ENCODE results near the gene PILRA.

The PILRA gene

GRCh38 chr7:100423315-100423714 lies 50.0 kb downstream of the PILRA start:
- no peak overlapping the region for H3K4me3 ChIP-seq (ENCODE audit: low read length in 2 of 2)
- no peak overlapping the region for H3K9ac ChIP-seq (ENCODE audit: low read depth in 1 of 2, low read length in 2 of 2)
- H3K4me1 ChIP-seq (ENCODE audit: control insufficient read depth in 2 of 2, insufficient read depth in 2 of 2, low read length in 2 of 2) = peaks cover 0 to 3% of the 10 kb centered on the region in 2 donors

GRCh38 chr7:100425347-100425746 lies 52.1 kb downstream of the PILRA start:
- Histone ChIP-seq H3K4me3 (ENCODE audit: low read length in 2 of 2) (no peak overlapping the region), H3K27ac (ENCODE audit: low read depth in 2 of 2, low read length in 2 of 2) (no peak overlapping the region), H3K27me3 (ENCODE audit: control insufficient read depth in 2 of 2, insufficient read depth in 2 of 2, low read length in 2 of 2) (no peaks in the 10 kb centered on the region), H3K9me3 (ENCODE audit: control insufficient read depth in 2 of 2, low read length in 2 of 2) (no peaks in the 10 kb centered on the region), H3K9ac (ENCODE audit: low read depth in 1 of 2, low read length in 2 of 2) (no peak overlapping the region), H3K36me3 (ENCODE audit: control insufficient read depth in 2 of 2, insufficient read depth in 2 of 2, low read length in 2 of 2) (no peaks in the 10 kb centered on the region), H3K4me1 (ENCODE audit: control insufficient read depth in 2 of 2, insufficient read depth in 2 of 2, low read length in 2 of 2) (peaks cover 0 to 4% of the 10 kb centered on the region in 2 donors)

More at GRCh38 chr7:100423315-100423714, 50.0 kb downstream of the PILRA start:
- H3K27me3 ChIP-seq (ENCODE audit: control insufficient read depth in 2 of 2, insufficient read depth in 2 of 2, low read length in 2 of 2) = no peaks in the 10 kb centered on the region
- H3K27ac ChIP-seq (ENCODE audit: low read depth in 2 of 2, low read length in 2 of 2) = no peak overlapping the region
- no peaks in the 10 kb centered on the region for H3K9me3 ChIP-seq (ENCODE audit: control insufficient read depth in 2 of 2, low read length in 2 of 2)
- no peaks in the 10 kb centered on the region for H3K36me3 ChIP-seq (ENCODE audit: control insufficient read depth in 2 of 2, insufficient read depth in 2 of 2, low read length in 2 of 2)

GRCh38 chr7:100426516-100426915 lies 53.2 kb downstream of the PILRA start:
- Histone ChIP-seq H3K9me3 (ENCODE audit: control insufficient read depth in 2 of 2, low read length in 2 of 2) (no peaks in the 10 kb centered on the region), H3K4me1 (ENCODE audit: control insufficient read depth in 2 of 2, insufficient read depth in 2 of 2, low read length in 2 of 2) (peaks cover 6 to 15% of the 10 kb centered on the region in 2 donors), H3K27me3 (ENCODE audit: control insufficient read depth in 2 of 2, insufficient read depth in 2 of 2, low read length in 2 of 2) (no peaks in the 10 kb centered on the region), H3K9ac (ENCODE audit: low read depth in 1 of 2, low read length in 2 of 2) (no peak overlapping the region), H3K4me3 (ENCODE audit: low read length in 2 of 2) (no peak overlapping the region), H3K27ac (ENCODE audit: low read depth in 2 of 2, low read length in 2 of 2) (no peak overlapping the region), H3K36me3 (ENCODE audit: control insufficient read depth in 2 of 2, insufficient read depth in 2 of 2, low read length in 2 of 2) (peaks cover 4 to 6% of the 10 kb centered on the region in 2 donors)

- Histone ChIP-seq H3K9me3 (ENCODE audit: control insufficient read depth in 2 of 2, low read length in 2 of 2) (no peaks in the 10 kb centered on the region), H3K4me1 (ENCODE audit: control insufficient read depth in 2 of 2, insufficient read depth in 2 of 2, low read length in 2 of 2) (peaks cover 6 to 25% of the 10 kb centered on the region in 2 donors), H3K9ac (ENCODE audit: low read depth in 1 of 2, low read length in 2 of 2) (no peak overlapping the region), H3K4me3 (ENCODE audit: low read length in 2 of 2) (peak overlapping the region; percentile 93 to 96), H3K27ac (ENCODE audit: low read depth in 2 of 2, low read length in 2 of 2) (peak overlapping the region; percentile 100), H3K27me3 (ENCODE audit: control insufficient read depth in 2 of 2, insufficient read depth in 2 of 2, low read length in 2 of 2) (no peaks in the 10 kb centered on the region), H3K36me3 (ENCODE audit: control insufficient read depth in 2 of 2, insufficient read depth in 2 of 2, low read length in 2 of 2) (peaks cover 9 to 17% of the 10 kb centered on the region in 2 donors)
Observed at GRCh38 chr7:100427762-100428198, 54.5 kb downstream of the PILRA start.

- Histone ChIP-seq H3K36me3 (ENCODE audit: control insufficient read depth in 2 of 2, insufficient read depth in 2 of 2, low read length in 2 of 2) (peaks cover 14 to 23% of the 10 kb centered on the region in 2 donors), H3K27ac (ENCODE audit: low read depth in 2 of 2, low read length in 2 of 2) (peak within 1 kb of the TSS; percentile 100), H3K4me3 (ENCODE audit: low read length in 2 of 2) (peak within 1 kb of the TSS; percentile 93 to 96), H3K9ac (ENCODE audit: low read depth in 1 of 2, low read length in 2 of 2) (peak within 1 kb of the TSS; percentile 95 to 100), H3K4me1 (ENCODE audit: control insufficient read depth in 2 of 2, insufficient read depth in 2 of 2, low read length in 2 of 2) (peaks cover 6 to 25% of the 10 kb centered on the region in 2 donors), H3K9me3 (ENCODE audit: control insufficient read depth in 2 of 2, low read length in 2 of 2) (no peaks in the 10 kb centered on the region), H3K27me3 (ENCODE audit: control insufficient read depth in 2 of 2, insufficient read depth in 2 of 2, low read length in 2 of 2) (no peaks in the 10 kb centered on the region)
Observed at GRCh38 chr7:100428199-100428966, 55.1 kb downstream of the PILRA start, which contains the start of gene ZCWPW1. TSS of gene ZCWPW1 (minus strand) at chr7:100428703. CDS start at chr7:100420649, 8,054 bp downstream.

- H3K4me3 ChIP-seq (ENCODE audit: low read length in 2 of 2) = peak overlapping the region; percentile 93 to 96
- H3K9ac ChIP-seq (ENCODE audit: low read depth in 1 of 2, low read length in 2 of 2) = peak overlapping the region; percentile 95 to 100
- H3K27me3 ChIP-seq (ENCODE audit: control insufficient read depth in 2 of 2, insufficient read depth in 2 of 2, low read length in 2 of 2) = no peaks in the 10 kb centered on the region
- H3K9me3 ChIP-seq (ENCODE audit: control insufficient read depth in 2 of 2, low read length in 2 of 2) = no peaks in the 10 kb centered on the region
- peaks cover 6 to 25% of the 10 kb centered on the region in 2 donors for H3K4me1 ChIP-seq (ENCODE audit: control insufficient read depth in 2 of 2, insufficient read depth in 2 of 2, low read length in 2 of 2)
- peak overlapping the region; percentile 100 for H3K27ac ChIP-seq (ENCODE audit: low read depth in 2 of 2, low read length in 2 of 2)
- peaks cover 21 to 30% of the 10 kb centered on the region in 2 donors for H3K36me3 ChIP-seq (ENCODE audit: control insufficient read depth in 2 of 2, insufficient read depth in 2 of 2, low read length in 2 of 2)
Observed at GRCh38 chr7:100428967-100429636, 55.8 kb downstream of the PILRA start.

- peaks cover 26 to 35% of the 10 kb centered on the region in 2 donors for H3K36me3 ChIP-seq (ENCODE audit: control insufficient read depth in 2 of 2, insufficient read depth in 2 of 2, low read length in 2 of 2)
- H3K4me1 ChIP-seq (ENCODE audit: control insufficient read depth in 2 of 2, insufficient read depth in 2 of 2, low read length in 2 of 2) = peaks cover 10 to 30% of the 10 kb centered on the region in 2 donors
- no peaks in the 10 kb centered on the region for H3K27me3 ChIP-seq (ENCODE audit: control insufficient read depth in 2 of 2, insufficient read depth in 2 of 2, low read length in 2 of 2)
- H3K4me3 ChIP-seq (ENCODE audit: low read length in 2 of 2) = peak within 1 kb of the TSS; percentile 93 to 96
- no peaks in the 10 kb centered on the region for H3K9me3 ChIP-seq (ENCODE audit: control insufficient read depth in 2 of 2, low read length in 2 of 2)
- peak within 1 kb of the TSS; percentile 95 to 100 for H3K9ac ChIP-seq (ENCODE audit: low read depth in 1 of 2, low read length in 2 of 2)
- peak within 1 kb of the TSS; percentile 100 for H3K27ac ChIP-seq (ENCODE audit: low read depth in 2 of 2, low read length in 2 of 2)
Observed at GRCh38 chr7:100429637-100430492, 56.6 kb downstream of the PILRA start, which contains the start of gene MEPCE. TSS of gene MEPCE (plus strand) at chr7:100429831. CDS start at chr7:100430019, 188 bp downstream.

- Histone ChIP-seq H3K27me3 (ENCODE audit: control insufficient read depth in 2 of 2, insufficient read depth in 2 of 2, low read length in 2 of 2) (no peaks in the 10 kb centered on the region), H3K27ac (ENCODE audit: low read depth in 2 of 2, low read length in 2 of 2) (peak overlapping the region; percentile 100), H3K9ac (ENCODE audit: low read depth in 1 of 2, low read length in 2 of 2) (peak overlapping the region; percentile 68 to 95), H3K36me3 (ENCODE audit: control insufficient read depth in 2 of 2, insufficient read depth in 2 of 2, low read length in 2 of 2) (peaks cover 26 to 35% of the 10 kb centered on the region in 2 donors), H3K4me1 (ENCODE audit: control insufficient read depth in 2 of 2, insufficient read depth in 2 of 2, low read length in 2 of 2) (peaks cover 17 to 37% of the 10 kb centered on the region in 2 donors), H3K9me3 (ENCODE audit: control insufficient read depth in 2 of 2, low read length in 2 of 2) (no peaks in the 10 kb centered on the region), H3K4me3 (ENCODE audit: low read length in 2 of 2) (peak overlapping the region; percentile 82 to 89)
Observed at GRCh38 chr7:100430493-100431285, 57.4 kb downstream of the PILRA start.

GRCh38 chr7:100431286-100431735 lies 58.0 kb downstream of the PILRA start:
- Histone ChIP-seq H3K9me3 (ENCODE audit: control insufficient read depth in 2 of 2, low read length in 2 of 2) (no peaks in the 10 kb centered on the region), H3K4me3 (ENCODE audit: low read length in 2 of 2) (no peak overlapping the region), H3K27ac (ENCODE audit: low read depth in 2 of 2, low read length in 2 of 2) (no peak overlapping the region), H3K27me3 (ENCODE audit: control insufficient read depth in 2 of 2, insufficient read depth in 2 of 2, low read length in 2 of 2) (no peaks in the 10 kb centered on the region), H3K36me3 (ENCODE audit: control insufficient read depth in 2 of 2, insufficient read depth in 2 of 2, low read length in 2 of 2) (peaks cover 26 to 35% of the 10 kb centered on the region in 2 donors), H3K4me1 (ENCODE audit: control insufficient read depth in 2 of 2, insufficient read depth in 2 of 2, low read length in 2 of 2) (peaks cover 17 to 37% of the 10 kb centered on the region in 2 donors), H3K9ac (ENCODE audit: low read depth in 1 of 2, low read length in 2 of 2) (peak overlapping the region in 1 of 2 donors; percentile 68)
